ENCODE data around the gene WASL.
"Not testable (repeated sequence)": the region's sequence is repeated elsewhere in the genome, so short reads cannot be mapped to it uniquely, and the experiment has no call there.

WASL gene

GRCh38 chr7:123655614-123656013 is 93.2 kb downstream of the WASL start, which contains the start of gene LMOD2:
TSS of gene LMOD2 (plus strand) at chr7:123655866. CDS start at chr7:123655964, 98 bp downstream.
- DNase-seq: no peak

- no peak for DNase-seq
Observed at GRCh38 chr7:123653162-123653561, 95.6 kb downstream of the WASL start.

- no peak for DNase-seq
Observed at GRCh38 chr7:123652406-123652805, 96.4 kb downstream of the WASL start.

- DNase-seq: no peak
Observed at GRCh38 chr7:123650595-123650994, 98.2 kb downstream of the WASL start.

- DNase-seq: no peak
Observed at GRCh38 chr7:123649964-123650363, 98.8 kb downstream of the WASL start.

- DNase-seq: no peak
Observed at GRCh38 chr7:123647106-123647730, 101.6 kb downstream of the WASL start.

DNA sequence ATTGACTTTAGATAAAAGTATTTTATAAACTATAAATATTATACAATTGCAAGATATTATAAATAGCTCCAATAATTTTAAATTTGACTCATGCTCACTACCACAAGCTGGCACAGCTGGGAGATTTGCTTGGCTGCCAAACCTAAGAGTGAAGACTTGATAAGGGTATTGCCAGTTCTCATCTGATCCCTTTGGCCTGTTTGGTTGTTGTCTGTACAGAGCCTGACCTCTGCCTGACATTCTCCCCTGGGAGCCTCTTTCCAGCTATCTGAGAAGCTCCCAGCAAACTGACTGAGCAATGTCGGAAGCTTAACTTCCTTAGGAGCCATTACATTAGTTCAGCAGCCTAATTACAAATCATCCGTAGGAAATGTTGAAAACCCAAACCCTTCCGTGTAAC is 103.3 kb downstream of the WASL start:
- DNase-seq: no peak

DNA sequence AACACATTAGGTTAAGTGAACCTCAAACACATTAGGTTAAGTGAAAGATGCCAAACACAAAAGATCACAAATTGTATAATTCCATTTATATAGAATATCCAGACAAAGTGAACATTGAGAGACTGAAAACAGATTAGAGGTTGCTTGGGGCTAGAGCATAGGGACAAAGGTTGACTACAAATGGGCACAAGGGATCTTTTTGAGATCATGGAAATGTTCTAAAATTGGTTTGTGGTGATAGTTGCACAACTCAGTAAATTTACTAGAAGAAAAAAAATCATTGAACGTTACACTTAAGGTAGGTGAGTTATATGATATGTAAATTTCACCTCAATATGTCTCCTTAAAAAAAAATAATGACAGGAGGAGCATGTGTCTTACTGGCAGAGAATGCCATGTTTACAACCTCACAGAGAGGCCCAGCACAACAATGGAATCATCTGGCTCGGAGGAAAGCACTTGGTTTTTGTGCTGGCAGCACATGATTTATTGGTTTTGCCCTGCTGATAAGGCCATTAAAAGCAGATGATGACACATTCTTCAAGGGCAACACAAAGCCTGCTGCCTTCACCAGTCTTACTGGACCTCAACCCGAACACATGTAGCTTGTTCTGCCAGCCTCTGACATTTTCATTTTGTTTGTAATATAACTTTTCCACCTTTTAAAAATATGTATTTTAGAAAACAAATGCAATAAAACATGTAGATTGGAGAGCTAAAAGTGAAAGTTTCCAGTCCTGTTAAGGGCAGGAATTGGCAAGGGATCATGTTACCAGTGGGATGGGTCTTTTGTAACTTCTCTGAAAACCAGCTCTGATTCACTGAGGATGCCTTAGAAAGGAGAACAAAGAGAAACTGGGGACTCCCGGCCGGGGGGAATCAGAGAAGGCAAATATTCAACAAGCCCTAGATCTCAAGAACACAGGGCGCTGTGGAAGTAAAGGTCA is 105.0 kb downstream of the WASL start:
- no peak for DNase-seq

DNA sequence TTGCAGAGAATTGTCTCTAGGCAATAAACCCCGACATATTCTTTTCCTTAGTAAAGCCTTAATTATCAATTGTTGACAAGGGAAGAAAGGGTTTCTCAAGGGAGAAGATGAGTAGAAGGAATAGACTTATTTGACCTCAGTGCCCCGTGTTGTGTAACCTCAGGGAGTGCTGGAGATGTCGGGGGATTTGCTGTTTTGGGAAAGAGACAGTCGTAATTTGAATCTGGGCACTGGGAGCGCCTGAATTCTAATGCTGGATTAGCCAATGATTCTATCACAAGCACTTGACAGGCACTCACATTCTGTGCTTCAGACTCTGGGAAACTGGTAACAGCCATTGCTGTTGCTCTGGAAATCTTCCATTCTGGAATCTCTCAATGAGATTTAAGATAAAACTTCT is 106.9 kb downstream of the WASL start:
- no peak for DNase-seq

- DNase-seq: no peak
Observed at GRCh38 chr7:123640583-123640982, 108.2 kb downstream of the WASL start.

- DNase-seq: no peak
Observed at GRCh38 chr7:123639631-123640030, 109.2 kb downstream of the WASL start.

DNA sequence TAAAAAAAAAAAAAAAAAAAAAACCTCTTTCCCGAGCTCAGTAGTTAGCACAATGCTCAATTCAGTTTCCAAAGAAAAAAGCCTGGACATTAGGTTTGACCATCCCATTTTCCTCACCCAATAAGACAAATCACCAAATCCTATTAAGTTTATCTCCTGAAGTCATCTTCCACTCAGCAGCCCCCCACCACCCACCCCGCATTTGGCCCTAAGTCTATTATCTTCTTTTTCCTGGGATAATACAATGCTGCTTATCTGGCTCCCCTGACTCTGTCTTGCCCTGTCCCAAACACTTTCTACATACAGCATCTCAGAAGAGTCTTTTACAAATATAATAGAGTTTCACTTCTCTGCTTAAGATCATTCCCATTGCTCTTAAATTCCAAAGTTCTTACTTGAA is 110.9 kb downstream of the WASL start:
- no peak for DNase-seq

- DNase-seq: no peak
Observed at GRCh38 chr7:123637203-123637602, 111.6 kb downstream of the WASL start.

- no peak for DNase-seq
Observed at GRCh38 chr7:123635551-123636359, 113.0 kb downstream of the WASL start.

- DNase-seq: not testable (repeated sequence)
Observed at GRCh38 chr7:123634011-123634573, 114.7 kb downstream of the WASL start.

DNA sequence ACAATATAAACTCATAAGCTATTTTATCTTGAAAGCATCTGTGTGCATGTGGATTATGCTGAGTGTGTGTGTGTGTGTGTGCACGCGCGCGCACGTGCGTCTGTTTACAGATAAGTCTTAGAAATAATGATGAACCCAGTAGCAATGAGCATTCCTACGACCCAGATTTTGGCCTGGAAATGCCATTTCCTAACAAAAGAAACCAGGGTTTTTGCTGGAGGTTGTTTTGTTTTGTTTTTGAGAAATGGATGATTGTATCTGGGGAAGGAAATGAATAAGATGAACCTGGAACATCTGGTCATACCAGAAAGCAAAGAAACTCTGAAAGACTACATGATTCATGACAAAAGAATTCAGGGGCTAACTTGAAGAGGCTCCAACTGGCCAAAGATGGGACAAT is 115.2 kb downstream of the WASL start:
- DNase-seq: no peak

- no peak for DNase-seq
Observed at GRCh38 chr7:123632808-123633207, 116.0 kb downstream of the WASL start.
